Astrocyte of the cerebellum (primary cell): ENCODE measurements around the gene CSTF1.

Source experiments
- DNase-seq: peaks from one replicate; pipeline ENCODE4 v3.0.0-alpha.2; 2011; ENCODE audit warnings: low read depth
- H3K4me3 ChIP-seq: 2 replicates; pipeline ENCODE4 v1.5.1; 2011; ENCODE audit warnings: mild to moderate bottlenecking, low read depth, low read length, moderate library complexity
- CTCF ChIP-seq: IDR thresholded peaks from 2 replicates; pipeline ENCODE4 v1.5.1; 2012; ENCODE audit warnings: low read length, low read depth, moderate library complexity, mild to moderate bottlenecking; ENCODE audit errors: missing control alignments
- in situ Hi-C: cut with HindIII; loops from 2 replicates; pipeline ENCODE4 v1.10.0; 2017; ENCODE audit warnings: low sequenced_read_pairs

CSTF1 gene

GRCh38 chr20:56429502-56429901, 37.1 kb downstream of the CSTF1 start:
- no peak overlapping the region for H3K4me3 ChIP-seq
- DNase-seq = no peak
- in situ Hi-C loops = no loop called here
- no peak for TF ChIP-seq CTCF

- DNase-seq = no peak
- in situ Hi-C loops = no loop called here
- no peak overlapping the region for H3K4me3 ChIP-seq
- TF ChIP-seq CTCF = no peak
Observed at GRCh38 chr20:56429941-56430340, 37.5 kb downstream of the CSTF1 start.

- H3K4me3 ChIP-seq = no peak overlapping the region
- in situ Hi-C loops = no loop called here
- no peak for DNase-seq
- TF ChIP-seq CTCF = no peak
Observed at GRCh38 chr20:56430461-56430860, 38.0 kb downstream of the CSTF1 start.

GRCh38 chr20:56430957-56431356, 38.5 kb downstream of the CSTF1 start:
- no peak overlapping the region for H3K4me3 ChIP-seq
- TF ChIP-seq CTCF = no peak
- DNase-seq = no peak
- in situ Hi-C loops = no loop called here

GRCh38 chr20:56431471-56431870, 39.0 kb downstream of the CSTF1 start:
- no peak for DNase-seq
- in situ Hi-C loops = no loop called here
- no peak for TF ChIP-seq CTCF
- H3K4me3 ChIP-seq = no peak overlapping the region

- no peak for TF ChIP-seq CTCF
- no peak overlapping the region for H3K4me3 ChIP-seq
- no peak for DNase-seq
- in situ Hi-C loops = no loop called here
Observed at GRCh38 chr20:56433221-56433879, 40.9 kb downstream of the CSTF1 start.
